GM18511 (cell line): ENCODE results near the gene ENDOU.

Source experiments
- ATAC-seq: cut with Tn5 transposase; IDR thresholded peaks from one replicate; pipeline ENCODE4 v1.9.1; 2021; ENCODE audit warnings: mild to moderate bottlenecking, moderate library complexity; ENCODE audit not compliant: unreplicated experiment

The ENDOU gene

DNA sequence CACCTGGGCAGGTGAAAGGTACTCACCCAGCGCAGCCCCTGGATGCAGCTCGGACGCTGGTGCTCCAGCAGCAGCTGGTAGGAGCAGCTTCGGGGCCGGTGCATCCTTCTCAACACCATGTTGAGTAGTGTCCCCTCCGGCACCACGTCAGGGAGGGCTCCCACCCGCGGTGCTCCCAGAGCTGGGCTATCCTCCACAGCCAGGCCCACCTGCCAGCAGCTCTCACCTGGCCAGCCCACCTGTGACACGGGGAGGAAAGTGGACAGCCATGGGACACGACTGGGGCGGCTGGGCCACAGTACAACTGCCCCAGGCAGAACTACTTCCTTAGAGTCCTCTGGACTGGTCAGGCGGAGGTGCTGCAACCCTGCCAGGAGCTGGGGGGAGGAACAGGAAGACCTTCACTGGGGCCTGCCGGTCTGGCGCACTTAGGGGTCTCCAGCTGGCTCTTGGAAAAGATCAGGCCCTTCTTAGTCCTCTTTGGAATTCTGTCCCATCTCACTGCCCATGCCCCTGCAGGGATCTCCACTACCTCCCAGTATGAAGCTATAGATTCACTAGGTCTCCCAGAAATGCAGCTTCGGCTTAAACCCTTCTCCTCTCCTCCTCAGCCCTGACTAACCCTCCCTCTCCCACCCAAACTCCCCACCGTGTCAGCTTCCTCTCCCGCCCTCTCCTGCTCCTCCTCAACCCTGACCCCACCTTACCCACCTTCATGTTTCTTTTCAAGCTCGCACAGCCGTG lies 32.7 kb upstream of the ENDOU start:
- no peak for ATAC-seq

DNA sequence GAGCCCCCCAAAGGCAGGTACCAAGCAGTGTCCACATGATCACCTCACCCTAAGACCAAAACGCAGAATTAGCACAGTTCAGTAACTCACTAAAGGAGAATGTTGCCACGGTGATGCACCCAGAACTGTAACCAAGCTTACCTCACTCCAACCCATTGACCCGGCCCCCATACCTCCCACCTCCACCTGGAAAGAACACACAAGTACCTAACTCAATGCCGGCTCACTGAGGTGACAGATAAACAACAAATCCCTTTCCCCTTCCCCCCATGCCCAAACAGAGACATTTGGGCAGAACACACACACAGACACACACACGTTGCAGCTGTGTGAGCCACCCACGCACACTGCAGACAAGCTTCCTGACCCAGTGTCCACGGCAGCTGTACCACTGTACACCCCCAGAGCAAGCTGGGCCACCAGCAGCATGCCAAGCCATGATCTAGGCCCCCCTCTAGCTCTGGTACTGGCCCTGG lies 32.1 kb upstream of the ENDOU start:
- no peak for ATAC-seq

- ATAC-seq: peak; percentile 67
These were observed 30.6 kb upstream of the ENDOU start for GRCh38 chr12:47755655-47756562.

- peak; percentile 25 for ATAC-seq
These were observed 29.6 kb upstream of the ENDOU start for GRCh38 chr12:47754881-47755280.

- no peak for ATAC-seq
These were observed 28.8 kb upstream of the ENDOU start for GRCh38 chr12:47754126-47754525.

DNA sequence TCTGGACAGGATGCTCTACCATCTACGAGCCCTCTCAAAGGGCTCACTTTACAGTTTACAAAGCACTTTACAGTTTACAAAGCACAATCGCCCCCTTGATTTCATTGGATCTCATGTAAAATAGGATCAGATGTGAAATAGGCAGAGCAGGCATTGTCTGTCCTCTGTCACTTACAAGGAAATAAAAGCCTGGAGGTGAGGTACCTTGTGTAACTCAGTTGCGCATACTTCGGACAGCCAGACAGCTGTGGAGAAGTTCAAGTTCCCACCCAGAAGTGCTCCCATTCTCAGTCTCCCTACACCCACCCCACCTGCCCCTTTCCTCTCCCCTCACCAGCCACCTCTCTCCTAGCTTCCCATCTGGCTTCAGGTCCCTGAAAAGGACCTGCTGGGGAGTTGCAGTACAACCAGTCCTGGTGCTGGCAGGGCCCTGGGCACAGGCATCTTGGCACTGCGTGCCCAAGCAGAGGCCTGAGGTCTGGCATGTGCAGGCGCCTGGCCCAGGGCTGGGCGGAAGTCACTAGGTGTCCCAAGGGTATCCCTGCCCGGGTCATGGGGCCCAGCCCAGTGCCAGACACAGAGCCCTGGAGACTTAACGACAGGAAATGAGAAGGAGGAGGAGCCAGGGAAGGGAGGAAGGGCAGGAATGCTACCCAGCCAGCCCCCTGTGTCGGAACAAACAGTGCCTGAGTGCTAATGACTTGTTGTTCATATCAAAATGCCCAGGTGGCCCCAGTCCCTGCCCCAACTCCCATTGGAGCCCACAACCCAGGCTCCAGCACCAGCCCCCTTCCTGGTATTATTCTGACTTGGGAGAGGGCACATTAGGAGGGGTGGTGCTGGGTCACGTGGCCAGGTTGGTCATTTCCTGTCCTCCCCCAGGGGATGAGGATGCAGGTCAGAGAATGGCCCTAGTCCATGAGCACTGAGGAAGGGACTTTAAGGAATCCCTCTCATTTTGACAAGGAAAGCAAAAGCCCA lies 28.0 kb upstream of the ENDOU start:
- no peak for ATAC-seq

- no peak for ATAC-seq
These were observed 27.3 kb upstream of the ENDOU start for GRCh38 chr12:47752552-47752951.

DNA sequence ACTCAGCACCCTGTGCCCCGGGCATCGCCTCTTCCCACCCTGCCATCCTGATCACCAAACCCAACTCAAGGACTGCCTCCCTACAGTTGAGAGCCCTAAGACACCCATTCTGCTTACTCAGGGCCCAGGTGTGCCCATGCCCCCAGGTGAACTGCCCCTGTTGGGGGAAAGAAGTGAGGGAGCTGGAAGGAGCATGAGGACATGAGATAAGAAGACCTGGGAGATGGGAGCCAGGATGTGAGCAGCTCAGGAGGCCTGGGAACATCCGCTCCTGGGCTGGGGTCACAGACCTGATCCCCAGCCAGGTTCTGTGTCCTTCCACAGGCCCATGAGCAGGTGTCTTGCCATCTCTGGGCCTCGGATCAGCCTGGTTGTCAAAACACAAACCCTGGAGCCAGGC lies 26.8 kb upstream of the ENDOU start:
- no peak for ATAC-seq

GRCh38 chr12:47751561-47751960 lies 26.3 kb upstream of the ENDOU start:
- ATAC-seq: no peak

- ATAC-seq: no peak
These were observed 25.7 kb upstream of the ENDOU start for GRCh38 chr12:47750916-47751470.

DNA sequence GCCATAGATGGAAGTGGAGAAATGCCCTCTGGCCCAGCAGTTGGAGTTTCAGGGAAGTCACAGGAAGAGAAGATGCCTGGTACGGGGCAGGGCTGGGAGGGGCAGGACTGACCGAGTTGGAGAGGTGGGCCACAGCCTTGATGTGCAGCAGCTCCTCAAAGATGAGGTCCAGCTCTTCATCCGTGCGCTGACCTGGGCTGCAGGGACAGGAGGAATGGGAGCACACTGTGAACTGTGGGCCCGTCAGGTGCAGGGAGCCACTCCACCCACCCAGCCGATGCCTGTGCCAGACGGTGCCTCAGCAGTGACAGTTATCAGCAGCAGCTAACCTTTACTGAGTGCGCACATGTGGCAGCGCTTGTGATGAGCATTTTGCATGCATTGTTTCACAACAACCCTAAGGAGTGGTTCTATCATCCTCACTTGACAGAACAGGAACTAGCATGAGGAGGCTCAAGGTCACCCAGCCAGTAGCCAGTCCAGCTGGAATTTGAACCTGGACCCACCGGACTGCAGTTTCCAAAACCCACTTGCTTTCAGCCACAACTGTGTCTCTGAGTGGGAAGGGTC lies 25.0 kb upstream of the ENDOU start:
- no peak for ATAC-seq

DNA sequence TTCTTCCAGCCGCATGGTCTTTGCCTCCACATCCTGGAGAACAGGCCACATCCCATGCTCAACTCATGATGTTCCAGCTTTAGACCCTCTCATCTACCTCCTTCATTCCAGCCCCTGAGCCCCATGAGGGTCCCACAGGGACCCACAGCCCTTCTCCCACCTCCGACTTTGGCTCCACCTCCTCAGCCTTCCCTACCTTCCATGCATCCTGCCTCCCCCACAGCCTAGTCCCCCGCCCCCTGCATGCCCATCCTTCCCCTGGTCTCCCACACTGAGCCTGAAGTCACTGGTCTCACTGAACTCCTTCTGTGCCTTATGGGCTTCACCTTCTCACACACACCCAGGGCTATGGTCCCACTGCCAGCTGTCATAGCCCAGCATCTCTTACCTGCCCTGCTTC lies 23.6 kb upstream of the ENDOU start:
- ATAC-seq: no peak

DNA sequence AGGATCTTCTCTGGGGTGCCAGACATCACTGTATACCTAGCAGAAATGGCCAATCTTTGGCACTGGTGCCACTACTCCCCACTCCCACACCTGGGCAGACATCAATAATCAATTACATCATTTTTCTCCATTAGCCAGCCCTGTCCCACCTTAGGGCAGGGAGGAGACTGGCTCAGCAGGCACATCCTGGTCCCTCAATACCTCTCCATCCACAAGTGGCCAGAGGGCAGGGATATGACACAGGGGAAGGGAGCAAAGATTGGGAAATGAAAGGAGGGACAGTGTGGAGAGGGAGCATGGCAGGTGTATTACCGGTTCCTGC lies 23.2 kb upstream of the ENDOU start:
- no peak for ATAC-seq

DNA sequence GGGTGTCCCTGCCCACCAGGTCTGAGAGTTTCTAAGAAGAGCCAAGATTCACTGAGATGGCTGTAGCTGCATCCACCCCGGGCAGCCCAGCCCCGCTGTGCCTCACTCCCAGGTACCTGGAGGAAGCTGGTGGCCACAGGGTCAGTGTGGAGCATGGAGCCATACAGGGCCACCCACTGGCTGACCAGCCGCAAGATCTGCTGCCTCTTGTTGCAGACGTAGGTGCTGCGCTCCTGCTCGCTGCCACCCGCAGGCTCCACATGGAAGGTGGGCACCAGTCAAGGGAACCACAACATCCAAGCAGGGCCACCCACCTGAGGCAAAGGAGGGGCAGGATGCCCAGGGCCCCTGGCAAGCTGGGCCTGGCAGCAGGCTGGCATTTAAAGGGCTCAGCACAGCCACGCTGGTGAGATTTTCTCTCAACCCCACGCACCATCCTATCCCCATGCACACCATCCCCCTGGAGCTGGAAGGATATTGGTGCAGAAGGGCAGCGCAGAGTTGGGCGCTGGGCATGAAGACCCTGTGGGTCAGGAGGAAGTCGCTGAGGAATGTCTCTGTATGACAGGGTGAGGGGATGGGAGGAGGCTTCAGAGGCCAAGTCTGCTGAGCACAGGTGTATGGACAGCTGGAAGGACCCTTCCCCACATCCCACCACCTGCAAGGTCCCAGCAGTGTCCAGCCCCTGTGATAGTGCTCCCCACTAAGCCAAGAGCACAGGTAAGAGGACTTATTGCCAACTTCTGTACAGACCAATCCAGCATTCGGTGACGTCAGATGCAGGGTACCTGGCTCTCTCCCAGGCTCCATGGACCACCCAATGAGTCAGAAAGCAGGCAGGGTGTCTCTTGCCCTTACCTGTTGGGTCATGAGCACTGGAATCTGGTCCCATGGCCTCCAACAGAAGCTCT lies 22.6 kb upstream of the ENDOU start:
- ATAC-seq: no peak

- peak; percentile 65 for ATAC-seq
These were observed 21.8 kb upstream of the ENDOU start for GRCh38 chr12:47747126-47747525.

DNA sequence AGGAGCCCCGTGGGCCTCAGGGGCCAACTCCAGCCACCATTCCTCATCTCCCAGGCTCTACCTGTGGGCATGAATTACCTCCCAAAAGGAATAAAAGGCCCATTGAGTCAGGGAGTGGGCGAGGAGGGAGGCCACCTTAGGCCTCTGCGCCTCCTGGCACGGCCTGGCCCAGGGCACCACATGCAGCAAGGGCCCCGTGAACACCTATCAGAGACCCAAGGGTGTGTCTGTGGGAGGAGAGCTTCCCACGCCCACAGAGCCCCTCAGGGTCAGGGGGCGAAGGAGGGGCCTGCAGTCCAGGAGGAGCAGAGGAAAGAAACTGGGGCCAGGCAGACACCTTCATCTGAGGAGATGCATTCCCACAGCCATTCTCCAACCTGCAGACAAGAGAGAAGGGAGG lies 21.2 kb upstream of the ENDOU start:
- ATAC-seq: no peak

DNA sequence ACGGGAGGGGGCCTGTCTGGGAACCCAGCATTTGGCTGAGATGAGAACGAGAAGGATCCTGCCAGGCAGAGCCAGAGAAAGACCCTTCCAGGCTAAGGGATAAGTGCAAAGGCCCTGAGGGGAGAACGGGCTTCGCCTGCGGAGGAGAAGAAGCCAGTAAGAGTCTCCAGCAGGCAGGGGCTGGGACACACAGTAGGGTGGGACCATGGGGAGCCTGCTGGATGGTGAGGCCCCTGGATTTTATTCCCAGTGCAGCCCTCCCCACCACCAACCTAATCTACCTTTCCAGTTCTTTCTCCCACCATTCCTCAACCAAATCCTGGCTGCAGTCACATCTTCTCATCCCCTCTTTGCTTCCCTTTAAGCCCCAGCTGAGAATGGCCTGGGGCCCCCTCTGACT lies 20.8 kb upstream of the ENDOU start:
- ATAC-seq: no peak

- ATAC-seq: no peak
These were observed 20.3 kb upstream of the ENDOU start for GRCh38 chr12:47745485-47746041.
